Measurements from ENCODE around the gene PRMT3.

- TF ChIP-seq GATA2 (IDR thresholded peaks at IDR 0.05; ENCODE audit: low read depth, low read length) (no peak), GATA3 (IDR thresholded peaks at IDR 0.05; ENCODE audit: low read depth, low read length) (no peak)
Measured at GRCh38 chr11:20512869-20513268, 125.4 kb downstream of the PRMT3 start.

All from SH-SY5Y (cell line).